IPS-11a (cell line): ENCODE measurements around the gene C19orf38.
A peak's percentile ranks its signal among the peaks of the same experiment; 100 is the strongest.
"Not testable (repeated sequence)": the region's sequence is repeated elsewhere in the genome, so short reads cannot be mapped to it uniquely, and the experiment has no call there.

Experiments
- H3K4me3 ChIP-seq: one replicate; pipeline ENCODE4 v1.5.1; 2013; ENCODE audit warnings: low read depth, low read length, control low read depth

Gene C19orf38

GRCh38 chr19:10846500-10847202 lies 1.6 kb upstream of the C19orf38 start:
- H3K4me3 ChIP-seq: no peak overlapping the region

- H3K4me3 ChIP-seq: no peak overlapping the region
These were observed 2.4 kb downstream of the C19orf38 start for GRCh38 chr19:10850631-10851030.

- H3K4me3 ChIP-seq: no peak overlapping the region
These were observed 4.0 kb downstream of the C19orf38 start for GRCh38 chr19:10852098-10852800.

GRCh38 chr19:10852941-10853340 lies 4.7 kb downstream of the C19orf38 start:
- H3K4me3 ChIP-seq: no peak overlapping the region

- no peak overlapping the region for H3K4me3 ChIP-seq
These were observed 6.3 kb downstream of the C19orf38 start for GRCh38 chr19:10854350-10855089.

- no peak overlapping the region for H3K4me3 ChIP-seq
These were observed 7.8 kb downstream of the C19orf38 start for GRCh38 chr19:10855879-10856522.

- H3K4me3 ChIP-seq: not testable (repeated sequence)
These were observed 8.7 kb downstream of the C19orf38 start for GRCh38 chr19:10856899-10857298.

GRCh38 chr19:10858204-10858828 lies 10.1 kb downstream of the C19orf38 start:
- no peak overlapping the region for H3K4me3 ChIP-seq

GRCh38 chr19:10861103-10861651 lies 13.0 kb downstream of the C19orf38 start:
- H3K4me3 ChIP-seq: no peak overlapping the region

- H3K4me3 ChIP-seq: no peak overlapping the region
These were observed 14.4 kb downstream of the C19orf38 start for GRCh38 chr19:10862561-10863106.

GRCh38 chr19:10863107-10863717 lies 15.0 kb downstream of the C19orf38 start:
- no peak overlapping the region for H3K4me3 ChIP-seq

GRCh38 chr19:10864538-10864899 lies 16.3 kb downstream of the C19orf38 start:
- no peak overlapping the region for H3K4me3 ChIP-seq

- no peak overlapping the region for H3K4me3 ChIP-seq
These were observed 18.3 kb downstream of the C19orf38 start for GRCh38 chr19:10866495-10866894.

- no peak overlapping the region for H3K4me3 ChIP-seq
These were observed 20.8 kb downstream of the C19orf38 start for GRCh38 chr19:10868872-10869547.

GRCh38 chr19:10869872-10870311 lies 21.7 kb downstream of the C19orf38 start:
- not testable (repeated sequence) for H3K4me3 ChIP-seq

GRCh38 chr19:10870501-10870954 lies 22.3 kb downstream of the C19orf38 start:
- H3K4me3 ChIP-seq: peak overlapping the region; percentile 27

GRCh38 chr19:10870955-10871603 lies 22.9 kb downstream of the C19orf38 start, which contains the start of gene CARM1:
CARM1 (plus strand) TSS chr19:10871553; CDS start chr19:10871703, 150 bp downstream.
- H3K4me3 ChIP-seq: peak within 1 kb of the TSS; percentile 67

- peak overlapping the region; percentile 67 for H3K4me3 ChIP-seq
These were observed 23.7 kb downstream of the C19orf38 start for GRCh38 chr19:10871711-10872545.
